HCT116 (cell line): Measurements from ENCODE around the gene NTNG1.

ENCODE experiments used
- CEBPB ChIP-seq: IDR thresholded peaks from 2 replicates; pipeline ENCODE4 v1.6.1; 2012; ENCODE audit warnings: low read depth
- EZH2 ChIP-seq: fragments of 200-600 bp; sonication (generic); IDR thresholded peaks from 2 replicates; pipeline ENCODE4 v1.6.1; 2017; ENCODE audit warnings: antibody characterized with exemption, mixed run types
- EZH2phosphoT487 ChIP-seq: fragments of 200-600 bp; IDR thresholded peaks from 2 replicates; pipeline ENCODE4 v1.6.1; 2018; ENCODE audit warnings: antibody characterized with exemption, borderline replicate concordance
- FOSL1 ChIP-seq: IDR thresholded peaks from 2 replicates; pipeline ENCODE4 v1.6.1; 2012; ENCODE audit warnings: low read depth
- POLR2A ChIP-seq: IDR thresholded peaks from 2 replicates; pipeline ENCODE4 v1.7.0; 2011; ENCODE audit warnings: borderline replicate concordance; ENCODE audit not compliant: insufficient read depth, insufficient read length; ENCODE audit errors: extremely low read depth
- POLR2AphosphoS5 ChIP-seq: IDR thresholded peaks from 2 replicates; pipeline ENCODE4 v1.6.1; 2011; ENCODE audit warnings: mild to moderate bottlenecking, low read depth, low read length, moderate library complexity
- RAD21 ChIP-seq: IDR thresholded peaks from 2 replicates; pipeline ENCODE4 v1.6.1; 2012; ENCODE audit warnings: low read depth, mild to moderate bottlenecking
- SIN3A ChIP-seq: IDR thresholded peaks from 2 replicates; pipeline ENCODE4 v1.6.1; 2012; ENCODE audit warnings: low read depth
- YY1 ChIP-seq: IDR thresholded peaks from 2 replicates; pipeline ENCODE4 v1.6.1; 2011; ENCODE audit warnings: low read length, low read depth, moderate library complexity, mild to moderate bottlenecking; ENCODE audit not compliant: insufficient replicate concordance; ENCODE audit errors: extremely low read depth
- ZNF274 ChIP-seq: fragments of 200-500 bp; sonication (Bioruptor generic); IDR thresholded peaks from 2 replicates; pipeline ENCODE4 v1.6.1; 2014; ENCODE audit warnings: mild to moderate bottlenecking, low read depth, low read length, inconsistent platforms
- TF ChIP-seq, protein P1 (sequence below): IDR thresholded peaks from 2 replicates; pipeline ENCODE4 v1.6.1; 2012
- TF ChIP-seq, protein P2 (sequence below), 3 experiments: fragments of 200-600 bp in 1 of 3; sonication (generic) in 1 of 3; IDR thresholded peaks in 2 of 3; conservative IDR thresholded peaks in 1 of 3; 2 replicates each; pipeline ENCODE4 v1.5.1; 2012 to 2017; ENCODE audit warnings: low read depth in 2 of 3, low read length in 2 of 3, antibody characterized with exemption in 1 of 3, borderline replicate concordance in 1 of 3, control low read depth in 1 of 3, mild to moderate bottlenecking in 1 of 3, mixed read lengths in 1 of 3, mixed run types in 1 of 3, moderate library complexity in 1 of 3; ENCODE audit not compliant: insufficient read depth in 1 of 3
- TF ChIP-seq, protein P3 (sequence below): IDR thresholded peaks from 2 replicates; pipeline ENCODE4 v1.6.1; 2012; ENCODE audit warnings: low read depth

DNA sequence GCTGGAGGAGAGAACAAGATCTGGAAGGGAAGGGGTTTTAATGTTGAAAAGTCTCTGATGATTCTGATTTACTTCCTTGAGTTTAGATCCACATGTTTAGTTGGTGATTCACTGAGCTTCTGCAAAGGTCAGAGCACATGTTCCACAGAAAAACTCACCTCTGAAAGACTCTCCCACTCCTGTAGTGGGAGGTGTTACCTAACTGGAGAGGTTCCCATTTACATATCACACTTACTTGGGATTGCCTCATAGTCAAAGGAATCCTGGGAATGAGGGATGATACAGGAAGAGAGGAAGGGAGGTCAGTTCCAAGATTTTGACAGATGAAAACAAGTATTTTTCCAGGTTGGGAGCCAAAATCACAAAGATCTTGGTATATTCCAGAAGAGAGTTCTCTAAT lies 2.7 kb upstream of the NTNG1 start:
- TF ChIP-seq POLR2AphosphoS5 (no peak), POLR2A (no peak), SIN3A (no peak), YY1 (no peak), ZNF274 (no peak), RAD21 (no peak), EZH2phosphoT487 (no peak), CEBPB (no peak), FOSL1 (no peak), EZH2 (no peak)
- TF ChIP-seq, protein P1, sequence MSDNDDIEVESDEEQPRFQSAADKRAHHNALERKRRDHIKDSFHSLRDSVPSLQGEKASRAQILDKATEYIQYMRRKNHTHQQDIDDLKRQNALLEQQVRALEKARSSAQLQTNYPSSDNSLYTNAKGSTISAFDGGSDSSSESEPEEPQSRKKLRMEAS = no peak
- TF ChIP-seq, protein P2, sequence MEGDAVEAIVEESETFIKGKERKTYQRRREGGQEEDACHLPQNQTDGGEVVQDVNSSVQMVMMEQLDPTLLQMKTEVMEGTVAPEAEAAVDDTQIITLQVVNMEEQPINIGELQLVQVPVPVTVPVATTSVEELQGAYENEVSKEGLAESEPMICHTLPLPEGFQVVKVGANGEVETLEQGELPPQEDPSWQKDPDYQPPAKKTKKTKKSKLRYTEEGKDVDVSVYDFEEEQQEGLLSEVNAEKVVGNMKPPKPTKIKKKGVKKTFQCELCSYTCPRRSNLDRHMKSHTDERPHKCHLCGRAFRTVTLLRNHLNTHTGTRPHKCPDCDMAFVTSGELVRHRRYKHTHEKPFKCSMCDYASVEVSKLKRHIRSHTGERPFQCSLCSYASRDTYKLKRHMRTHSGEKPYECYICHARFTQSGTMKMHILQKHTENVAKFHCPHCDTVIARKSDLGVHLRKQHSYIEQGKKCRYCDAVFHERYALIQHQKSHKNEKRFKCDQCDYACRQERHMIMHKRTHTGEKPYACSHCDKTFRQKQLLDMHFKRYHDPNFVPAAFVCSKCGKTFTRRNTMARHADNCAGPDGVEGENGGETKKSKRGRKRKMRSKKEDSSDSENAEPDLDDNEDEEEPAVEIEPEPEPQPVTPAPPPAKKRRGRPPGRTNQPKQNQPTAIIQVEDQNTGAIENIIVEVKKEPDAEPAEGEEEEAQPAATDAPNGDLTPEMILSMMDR (IDR thresholded peaks at IDR 0.05 in 2 of 3, conservative IDR thresholded peaks at IDR 0.05 in 1 of 3; ENCODE audit: borderline replicate concordance in 1 of 3, insufficient read depth in 1 of 3, low read depth in 2 of 3, low read length in 2 of 3) = no peak
- TF ChIP-seq, protein P3, sequence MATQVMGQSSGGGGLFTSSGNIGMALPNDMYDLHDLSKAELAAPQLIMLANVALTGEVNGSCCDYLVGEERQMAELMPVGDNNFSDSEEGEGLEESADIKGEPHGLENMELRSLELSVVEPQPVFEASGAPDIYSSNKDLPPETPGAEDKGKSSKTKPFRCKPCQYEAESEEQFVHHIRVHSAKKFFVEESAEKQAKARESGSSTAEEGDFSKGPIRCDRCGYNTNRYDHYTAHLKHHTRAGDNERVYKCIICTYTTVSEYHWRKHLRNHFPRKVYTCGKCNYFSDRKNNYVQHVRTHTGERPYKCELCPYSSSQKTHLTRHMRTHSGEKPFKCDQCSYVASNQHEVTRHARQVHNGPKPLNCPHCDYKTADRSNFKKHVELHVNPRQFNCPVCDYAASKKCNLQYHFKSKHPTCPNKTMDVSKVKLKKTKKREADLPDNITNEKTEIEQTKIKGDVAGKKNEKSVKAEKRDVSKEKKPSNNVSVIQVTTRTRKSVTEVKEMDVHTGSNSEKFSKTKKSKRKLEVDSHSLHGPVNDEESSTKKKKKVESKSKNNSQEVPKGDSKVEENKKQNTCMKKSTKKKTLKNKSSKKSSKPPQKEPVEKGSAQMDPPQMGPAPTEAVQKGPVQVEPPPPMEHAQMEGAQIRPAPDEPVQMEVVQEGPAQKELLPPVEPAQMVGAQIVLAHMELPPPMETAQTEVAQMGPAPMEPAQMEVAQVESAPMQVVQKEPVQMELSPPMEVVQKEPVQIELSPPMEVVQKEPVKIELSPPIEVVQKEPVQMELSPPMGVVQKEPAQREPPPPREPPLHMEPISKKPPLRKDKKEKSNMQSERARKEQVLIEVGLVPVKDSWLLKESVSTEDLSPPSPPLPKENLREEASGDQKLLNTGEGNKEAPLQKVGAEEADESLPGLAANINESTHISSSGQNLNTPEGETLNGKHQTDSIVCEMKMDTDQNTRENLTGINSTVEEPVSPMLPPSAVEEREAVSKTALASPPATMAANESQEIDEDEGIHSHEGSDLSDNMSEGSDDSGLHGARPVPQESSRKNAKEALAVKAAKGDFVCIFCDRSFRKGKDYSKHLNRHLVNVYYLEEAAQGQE = no peak
